ENCODE data around the gene OR4D2.

GRCh38 chr17:58205936-58206335 is 39.2 kb downstream of the OR4D2 start:
- no peak for TF ChIP-seq CTCF (conservative IDR thresholded peaks at IDR 0.05; ENCODE audit: low read length)
- no peak for TF ChIP-seq EZH2phosphoT487 (IDR thresholded peaks at IDR 0.05; ENCODE audit: borderline replicate concordance)

Data from Loucy (cell line).